Measurements from ENCODE around the gene CABLES2.
A peak's percentile ranks its signal among the peaks of the same experiment; 100 is the strongest.

CABLES2 gene

DNA sequence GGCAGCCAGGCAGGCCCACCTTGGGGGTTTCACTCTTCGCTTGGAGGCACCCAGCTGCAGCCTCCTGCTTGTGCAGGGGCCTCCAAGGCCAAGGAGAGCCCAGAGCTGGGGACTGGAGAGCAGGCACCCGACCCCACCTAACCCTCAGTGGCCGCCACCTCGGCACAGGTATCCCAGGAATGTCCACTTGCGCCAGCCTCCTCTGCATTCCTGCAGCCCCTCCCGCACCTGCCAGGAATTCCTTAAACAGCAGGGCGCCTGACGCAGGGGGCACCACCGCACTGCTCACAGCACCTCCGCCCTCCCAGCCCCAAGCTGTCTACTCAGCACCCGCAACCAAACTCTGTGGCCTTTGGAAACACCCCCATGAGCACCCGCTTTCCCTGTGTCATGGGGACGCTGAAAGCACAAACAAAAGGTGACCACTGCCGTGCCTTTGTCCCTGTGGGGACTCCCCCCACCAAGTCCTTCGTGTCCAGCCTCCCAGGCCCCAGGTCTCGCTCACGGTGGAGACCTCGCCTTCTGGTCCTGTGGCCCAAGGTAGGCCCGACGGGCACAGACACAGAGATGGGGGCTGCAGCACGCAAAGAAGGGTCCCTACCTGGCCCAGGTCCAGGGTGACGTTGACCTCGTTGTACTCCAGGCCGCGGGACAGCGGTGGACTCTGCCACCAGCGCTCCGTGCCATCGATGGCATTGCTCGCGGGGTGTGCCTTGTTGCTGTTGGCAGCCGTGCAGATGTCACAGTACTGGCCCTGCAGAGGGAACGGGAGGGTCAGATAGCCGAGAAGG is 45.1 kb downstream of the CABLES2 start:
- DNase-seq (ENCODE audit: low read depth, low spot score): no peak

DNA sequence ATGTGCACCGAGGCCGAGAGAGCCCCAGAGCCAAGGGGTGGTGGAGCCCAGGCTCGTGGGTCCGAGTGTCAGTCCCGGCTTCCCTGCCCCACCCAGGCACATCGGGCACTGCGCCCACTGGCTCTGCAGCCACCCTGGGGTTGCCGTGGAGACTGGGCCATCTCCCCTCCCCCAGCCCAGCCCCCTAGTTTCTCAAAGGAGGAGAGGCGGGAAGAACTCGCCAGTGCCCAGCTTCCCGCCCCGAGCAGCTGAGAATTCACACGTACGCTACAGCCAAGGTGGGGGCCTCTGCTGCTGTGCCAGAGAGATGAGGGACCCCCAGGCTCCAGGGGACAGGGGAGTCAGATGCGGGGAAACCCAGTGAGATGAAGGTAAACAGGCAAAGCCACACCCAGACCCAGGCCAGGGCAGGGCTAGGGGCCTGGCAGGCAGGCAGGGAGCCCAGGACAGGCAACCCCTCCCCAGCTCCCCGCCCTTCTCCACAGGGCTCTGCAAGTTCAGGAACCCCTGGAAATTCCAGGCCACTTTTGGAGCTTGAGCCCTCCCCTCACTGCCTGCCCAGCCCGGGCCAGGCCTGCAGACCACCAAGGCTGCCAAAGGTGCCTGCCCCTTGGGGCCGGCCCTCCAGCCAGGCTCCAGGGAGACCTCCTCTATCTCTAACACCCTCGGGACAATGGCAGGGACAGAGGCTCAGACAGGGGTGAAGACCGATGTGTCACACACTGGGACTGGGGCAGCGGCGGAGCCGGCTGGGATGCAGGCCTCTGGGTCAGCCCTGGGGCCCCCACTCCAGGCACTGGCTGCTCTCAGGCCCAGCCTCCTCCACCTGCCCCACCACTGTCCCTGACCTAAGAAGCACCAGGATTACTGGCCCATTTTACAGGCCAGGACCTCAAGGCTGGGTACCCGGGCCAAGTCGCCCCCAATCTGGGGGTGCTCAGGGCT is 46.0 kb downstream of the CABLES2 start:
- no peak for DNase-seq (ENCODE audit: low read depth, low spot score)

DNA sequence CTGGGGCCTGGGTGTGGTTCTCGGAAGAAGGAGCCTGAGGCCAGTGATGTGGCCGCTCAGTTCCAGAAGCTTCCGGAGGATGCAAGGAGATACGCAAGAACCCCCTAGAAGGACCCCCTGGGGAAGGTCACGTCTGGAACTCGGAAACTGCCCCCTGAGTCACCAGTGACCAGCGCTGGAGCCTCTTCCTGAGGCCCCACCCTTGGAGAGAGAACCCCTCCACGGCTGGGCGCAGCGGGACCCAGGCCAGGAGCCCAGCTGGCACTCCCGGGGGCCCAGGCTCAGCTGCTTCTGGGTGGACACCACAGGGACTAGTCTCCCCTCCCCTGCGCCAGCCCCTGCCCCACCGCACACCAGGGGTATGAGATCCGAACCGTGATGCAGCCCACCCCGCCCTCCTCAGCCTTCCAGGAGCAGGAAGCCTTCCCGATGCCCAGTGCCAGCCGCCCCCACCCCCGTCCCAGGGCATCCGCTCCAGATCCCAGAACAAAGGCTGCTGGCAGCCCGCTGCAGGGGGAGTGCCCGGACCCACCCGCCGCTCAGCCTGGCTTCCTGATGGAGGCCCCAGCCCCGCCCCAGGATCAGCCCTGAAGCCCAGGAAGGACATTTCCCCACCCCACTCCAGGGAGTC is 47.5 kb downstream of the CABLES2 start:
- DNase-seq (ENCODE audit: low read depth, low spot score): no peak

DNA sequence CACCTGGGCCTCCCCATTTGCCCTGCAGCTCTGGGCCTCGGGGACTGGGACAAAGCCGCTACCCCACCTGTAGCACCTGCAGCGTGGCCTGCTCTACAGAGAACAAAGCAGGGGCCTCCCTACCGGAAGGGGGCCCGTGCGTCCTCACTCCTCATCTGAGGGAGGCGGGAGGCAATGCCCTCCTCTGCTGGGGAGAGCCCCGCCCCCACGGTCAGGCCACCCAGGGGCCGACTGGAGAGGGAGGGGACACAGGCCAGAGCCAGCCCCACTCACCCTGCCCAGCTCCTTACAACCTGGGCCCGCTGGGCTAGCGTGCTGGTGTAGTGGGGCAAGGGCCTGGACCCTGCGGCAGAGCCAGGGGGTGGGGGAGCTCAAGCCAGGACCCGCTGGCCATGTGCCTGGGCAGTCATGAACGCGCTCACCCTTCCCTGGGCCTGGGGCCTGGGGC is 48.0 kb downstream of the CABLES2 start:
- DNase-seq (ENCODE audit: low read depth, low spot score): no peak

DNA sequence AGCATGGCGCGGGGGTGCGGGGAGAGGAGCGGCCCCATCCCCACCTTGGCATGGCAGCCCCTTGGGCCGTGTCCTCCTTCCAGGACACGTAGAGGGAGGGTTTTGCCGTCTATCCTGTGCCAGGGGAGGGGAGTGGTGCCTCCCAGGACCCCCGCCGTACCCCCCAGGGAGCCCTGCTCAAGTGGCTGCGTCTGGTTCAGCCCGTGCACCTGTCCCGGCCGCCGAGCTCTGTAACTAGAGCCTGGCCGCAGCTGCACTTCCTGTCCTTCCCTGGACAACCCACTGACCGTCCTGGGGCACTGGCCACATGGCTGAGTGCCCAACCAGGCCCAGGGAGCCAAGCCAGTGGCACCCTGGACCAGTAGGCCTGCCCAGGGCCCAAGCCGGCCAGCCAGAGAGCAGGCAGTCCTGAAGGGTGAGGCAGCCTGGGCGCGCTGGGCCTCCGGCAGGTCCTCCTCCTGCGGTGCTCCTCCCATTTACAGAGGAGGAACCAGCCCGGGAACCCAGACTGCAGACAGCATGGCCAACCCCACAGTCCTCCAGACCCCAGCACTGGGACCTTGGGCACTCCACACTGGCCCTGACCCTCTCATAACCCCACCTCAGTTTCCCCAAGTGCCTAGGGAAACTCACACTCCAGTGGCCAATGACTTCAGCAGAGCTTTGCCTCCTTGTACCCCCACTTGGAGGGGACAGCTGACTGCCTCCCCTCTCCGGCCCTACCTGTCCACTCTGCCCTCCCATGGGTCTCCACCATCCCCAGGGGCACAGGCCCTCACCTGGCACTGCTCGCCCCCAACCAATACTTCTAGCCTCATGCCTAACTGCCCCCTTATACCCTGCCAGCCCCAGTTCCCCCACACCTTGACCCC is 48.7 kb downstream of the CABLES2 start:
- DNase-seq (ENCODE audit: low read depth, low spot score): no peak

DNA sequence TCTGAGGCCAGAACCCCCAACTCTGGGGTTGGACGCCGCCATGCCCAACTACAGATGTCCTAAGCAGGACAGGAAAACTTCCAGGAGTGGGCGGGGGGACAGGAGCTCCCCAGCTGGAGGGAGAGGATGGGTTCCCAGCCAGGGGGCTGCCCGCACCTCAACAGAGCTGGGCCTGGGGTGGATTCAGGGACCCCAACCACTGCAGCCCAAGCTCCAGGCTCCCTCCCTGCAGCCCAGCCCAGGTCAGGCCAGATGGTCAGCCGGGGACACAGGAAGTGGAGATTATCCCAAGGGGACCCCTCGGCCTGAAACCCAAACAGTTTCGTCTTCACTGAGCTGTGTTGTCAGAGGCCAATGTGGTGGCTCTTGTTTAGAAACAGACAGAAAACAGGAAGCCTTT is 49.4 kb downstream of the CABLES2 start:
- no peak for DNase-seq (ENCODE audit: low read depth, low spot score)

DNA sequence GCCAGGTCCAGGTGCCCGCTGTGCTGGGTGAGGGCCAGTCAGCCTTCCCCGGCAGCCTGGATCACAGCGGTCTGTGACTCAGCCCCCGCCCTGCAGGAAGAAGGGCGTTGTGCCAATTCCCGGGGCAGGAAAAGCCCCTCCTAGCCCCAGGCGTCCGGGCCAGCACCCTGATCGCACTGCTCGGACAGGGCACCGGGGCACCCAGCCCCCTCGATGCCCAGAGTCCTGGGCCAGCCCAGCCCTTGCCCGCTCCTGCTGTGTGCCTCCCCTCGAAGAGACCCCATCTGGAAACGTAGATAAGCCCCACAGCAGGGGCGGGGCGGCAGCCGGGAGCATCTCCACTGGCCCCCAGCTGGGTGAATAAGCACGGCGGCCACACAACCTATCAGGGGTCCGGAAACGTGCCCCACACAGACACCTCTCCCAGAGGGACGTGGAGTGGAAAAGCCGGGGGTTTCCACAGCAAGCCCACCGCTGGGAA is 49.9 kb downstream of the CABLES2 start:
- DNase-seq (ENCODE audit: low read depth, low spot score): peak; percentile 82

DNA sequence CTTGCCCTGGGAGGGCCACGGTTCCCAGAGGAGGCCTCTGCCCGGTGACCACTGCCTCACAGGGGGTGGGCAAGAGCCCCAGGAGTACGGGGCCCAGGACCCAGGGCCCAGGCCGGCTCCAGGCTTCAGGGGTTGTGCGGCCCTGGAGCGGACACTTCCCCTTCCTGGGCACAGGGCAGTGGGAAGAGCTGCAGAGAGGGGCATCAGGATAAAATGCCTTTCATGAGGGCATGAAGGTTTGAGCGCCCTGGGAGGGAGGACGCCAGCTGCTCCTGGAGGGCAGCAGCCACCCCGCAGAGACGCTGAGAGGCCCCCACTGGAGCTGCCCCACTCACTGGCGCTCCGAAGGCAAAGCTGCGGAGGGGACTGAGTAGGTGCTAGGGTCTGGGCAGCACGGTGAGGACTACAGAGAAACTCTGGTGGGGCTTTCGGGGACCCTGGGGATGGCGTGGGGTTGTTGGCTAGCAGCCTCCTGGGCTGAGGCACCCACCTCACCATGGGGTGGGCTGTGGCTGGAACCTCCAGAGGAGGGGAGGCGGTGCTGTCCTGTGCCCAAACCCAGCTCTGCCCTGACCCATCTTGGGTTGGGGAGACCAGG is 50.4 kb downstream of the CABLES2 start:
- no peak for DNase-seq (ENCODE audit: low read depth, low spot score)

DNA sequence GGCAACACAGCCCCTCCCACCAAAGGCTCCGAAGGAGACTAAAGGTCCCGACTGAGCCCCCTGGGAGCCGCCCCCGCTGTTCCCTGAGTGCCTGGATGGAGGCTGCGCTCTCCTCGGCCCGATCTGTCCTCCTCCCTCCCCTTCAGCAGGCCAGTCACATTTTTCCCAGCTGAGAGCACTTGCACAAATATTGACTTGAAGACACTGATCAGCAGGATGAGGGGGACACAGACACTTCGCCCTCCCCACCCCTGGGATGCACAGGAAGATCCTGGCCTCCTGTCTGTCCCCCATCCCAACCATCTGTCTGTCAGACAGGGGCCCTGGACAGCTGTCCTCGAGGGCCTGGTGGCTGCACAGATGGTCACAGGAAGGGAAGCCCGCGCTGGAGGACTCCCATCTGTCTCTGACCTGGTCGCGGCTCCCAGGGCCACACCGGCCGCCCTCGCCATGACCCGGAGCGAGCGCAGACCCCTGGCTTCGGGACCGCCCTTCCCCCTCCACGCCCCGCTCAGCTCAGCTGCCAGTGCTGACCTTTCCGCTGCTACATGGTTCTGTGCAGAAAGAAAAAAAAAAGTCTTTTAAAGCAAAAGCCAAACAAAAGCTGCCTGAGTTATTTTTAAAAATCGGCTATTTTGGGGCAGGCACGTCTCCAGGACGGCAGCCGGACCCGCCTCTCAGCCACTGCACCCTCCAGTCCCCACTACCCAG is 51.1 kb downstream of the CABLES2 start:
- peak; percentile 57 for DNase-seq (ENCODE audit: low read depth, low spot score)

DNA sequence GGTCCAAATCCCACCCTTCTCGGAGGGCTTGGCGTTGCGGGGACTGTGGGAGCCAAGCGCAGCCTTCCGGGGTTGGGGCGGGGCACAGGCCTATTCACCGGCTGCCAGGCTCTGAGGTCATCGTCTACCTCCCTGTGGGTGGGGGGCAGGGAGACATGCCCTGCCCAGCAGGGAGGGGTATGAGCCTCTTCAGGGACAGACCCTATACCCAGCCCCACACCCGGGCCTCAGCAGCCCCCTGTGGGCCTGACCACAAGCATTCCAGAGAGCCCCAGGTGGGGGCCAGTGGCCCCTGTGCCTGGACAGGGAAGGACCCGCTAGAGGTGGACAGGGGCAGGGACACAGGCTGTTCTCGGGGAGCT is 51.6 kb downstream of the CABLES2 start:
- DNase-seq (ENCODE audit: low read depth, low spot score): no peak

DNA sequence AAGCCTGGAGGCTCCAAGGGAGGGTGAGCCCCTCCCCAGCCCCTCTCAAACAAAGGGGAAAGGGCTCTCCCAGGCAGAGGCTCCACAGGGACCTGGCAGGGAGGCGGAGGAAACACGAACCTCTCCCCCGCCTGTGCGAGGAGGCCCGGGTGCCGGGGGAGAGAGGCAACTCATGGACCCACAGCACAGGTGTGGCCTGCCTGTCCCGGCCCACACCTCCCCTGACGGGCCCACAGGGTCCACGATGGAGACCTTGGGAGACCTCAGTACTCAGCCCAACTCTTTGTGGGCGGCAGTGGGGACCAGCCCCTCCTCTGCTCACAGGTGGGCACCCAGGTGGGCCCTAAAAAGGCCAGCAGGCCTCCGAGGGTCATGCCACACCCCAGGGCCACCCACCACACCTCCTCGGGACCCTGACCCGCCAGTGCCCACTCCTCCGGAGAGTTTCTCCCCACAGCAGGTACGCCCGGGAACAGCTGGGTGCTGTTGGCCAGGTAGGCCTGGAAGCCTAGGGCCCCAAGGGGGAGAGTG is 52.2 kb downstream of the CABLES2 start:
- DNase-seq (ENCODE audit: low read depth, low spot score): no peak

DNA sequence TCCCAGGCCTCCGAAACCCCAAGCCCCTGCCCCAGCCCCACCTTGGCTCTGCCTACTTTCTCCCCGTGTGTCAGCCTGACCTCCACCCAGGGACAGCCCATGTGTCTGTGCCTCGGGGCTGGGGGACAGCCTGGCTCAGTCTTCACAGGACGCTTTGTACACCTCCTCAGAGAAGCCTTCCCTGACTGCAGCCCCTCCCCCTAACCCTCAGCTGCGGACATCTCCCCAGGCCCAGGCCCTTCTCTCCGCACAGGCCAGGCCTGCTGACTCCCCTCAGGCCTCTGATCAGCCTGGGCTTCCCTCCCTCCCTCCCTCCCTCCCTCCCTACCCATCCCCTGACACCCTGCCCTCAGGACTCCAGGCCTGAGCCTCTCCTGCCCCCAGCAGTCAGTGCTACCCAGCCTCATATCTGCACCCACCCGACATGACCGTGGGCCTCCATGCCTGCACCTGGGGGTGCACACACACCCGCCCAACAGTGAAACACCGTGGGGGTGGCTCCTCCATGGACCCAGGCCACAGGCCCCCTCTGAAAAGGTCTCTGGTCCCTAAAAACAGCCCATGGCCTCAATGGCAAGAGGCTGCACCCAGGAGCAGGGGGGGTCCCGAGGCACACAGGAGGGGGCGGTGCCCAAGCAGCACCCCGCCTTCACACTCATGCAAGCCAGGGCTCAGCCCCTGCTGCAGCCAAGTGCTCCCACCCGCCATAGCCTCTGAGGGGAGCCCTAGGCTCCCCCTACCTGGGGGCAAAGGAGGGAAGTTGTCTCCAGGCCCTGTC is 52.9 kb downstream of the CABLES2 start:
- no peak for DNase-seq (ENCODE audit: low read depth, low spot score)

DNA sequence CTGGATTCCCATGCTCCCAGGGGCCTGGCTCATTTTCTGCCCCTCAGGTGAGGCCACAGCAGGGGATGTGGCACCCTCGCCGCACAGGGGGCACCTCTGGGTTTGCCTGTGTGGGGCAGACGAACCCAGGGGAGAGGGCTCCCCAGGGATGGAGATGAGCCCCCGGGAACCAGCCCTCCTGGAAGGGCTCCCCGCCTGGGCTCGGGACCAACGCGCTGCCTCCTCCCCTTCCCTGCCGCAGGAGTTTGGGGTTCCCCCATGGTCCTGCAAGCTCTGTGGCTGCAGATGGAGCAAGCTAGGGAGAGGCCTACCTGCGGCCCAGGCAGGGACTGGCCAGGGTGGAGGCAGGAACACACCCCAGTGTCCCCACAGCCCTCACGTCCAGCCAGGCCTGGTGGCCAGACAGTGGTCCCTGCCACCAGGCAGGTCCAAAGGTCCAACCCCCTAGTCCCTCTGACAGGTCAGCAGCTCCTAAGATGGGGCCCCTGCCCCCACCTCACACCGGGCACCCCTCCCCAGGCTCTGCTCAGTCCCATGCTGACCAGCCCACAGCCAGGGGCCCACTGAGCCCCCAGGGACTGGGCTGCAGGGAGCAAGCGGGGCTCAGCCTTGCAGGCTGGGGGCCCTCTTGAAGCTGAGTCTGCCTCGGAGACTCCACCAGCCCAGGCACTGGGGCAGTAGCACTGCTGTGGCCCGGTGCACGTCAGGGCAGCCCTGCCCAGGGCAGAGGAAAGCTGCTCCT is 53.6 kb downstream of the CABLES2 start:
- no peak for DNase-seq (ENCODE audit: low read depth, low spot score)

DNA sequence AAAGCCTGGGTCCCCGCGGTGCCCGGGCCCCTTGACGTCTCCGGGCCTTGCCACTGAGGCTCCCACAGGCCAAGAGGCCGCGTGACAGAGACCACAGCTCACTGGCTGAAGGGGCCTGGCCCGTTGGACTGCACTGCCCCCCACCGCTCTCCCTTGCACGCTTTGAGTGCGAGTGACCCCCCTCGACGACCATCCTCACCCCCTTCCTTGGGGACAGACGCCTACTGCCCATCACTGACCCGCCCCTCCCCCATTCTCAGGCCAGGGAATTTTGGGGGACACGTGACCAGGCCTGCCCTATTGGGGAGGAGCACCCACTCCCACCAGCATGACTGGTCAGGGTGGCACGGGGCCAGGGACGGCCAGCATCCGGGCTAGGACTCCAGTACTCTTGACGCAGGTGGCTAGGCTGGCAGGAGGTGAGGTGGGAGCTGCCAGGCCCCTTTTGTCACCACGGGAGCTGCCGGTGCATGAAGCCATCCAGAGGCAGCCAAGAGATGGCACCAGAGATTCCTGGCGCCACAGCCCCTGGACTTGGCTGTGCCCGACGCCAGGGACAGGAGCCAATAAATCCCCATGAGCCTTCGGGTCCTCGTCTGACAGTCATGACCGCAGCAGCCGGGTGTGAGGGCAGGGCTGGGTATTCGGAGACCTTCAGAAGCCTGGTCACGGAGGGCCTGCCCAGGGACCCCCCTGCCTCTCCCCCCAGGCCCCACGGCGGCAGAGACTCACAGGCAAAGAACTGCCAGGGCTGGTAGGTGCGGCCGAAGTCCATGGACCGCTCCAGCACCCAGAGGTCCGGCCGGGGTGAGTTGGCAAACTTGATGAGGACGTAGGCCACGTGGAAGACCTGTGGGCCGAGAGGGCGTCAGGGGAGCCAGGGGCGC is 54.4 kb downstream of the CABLES2 start:
- DNase-seq (ENCODE audit: low read depth, low spot score): no peak

DNA sequence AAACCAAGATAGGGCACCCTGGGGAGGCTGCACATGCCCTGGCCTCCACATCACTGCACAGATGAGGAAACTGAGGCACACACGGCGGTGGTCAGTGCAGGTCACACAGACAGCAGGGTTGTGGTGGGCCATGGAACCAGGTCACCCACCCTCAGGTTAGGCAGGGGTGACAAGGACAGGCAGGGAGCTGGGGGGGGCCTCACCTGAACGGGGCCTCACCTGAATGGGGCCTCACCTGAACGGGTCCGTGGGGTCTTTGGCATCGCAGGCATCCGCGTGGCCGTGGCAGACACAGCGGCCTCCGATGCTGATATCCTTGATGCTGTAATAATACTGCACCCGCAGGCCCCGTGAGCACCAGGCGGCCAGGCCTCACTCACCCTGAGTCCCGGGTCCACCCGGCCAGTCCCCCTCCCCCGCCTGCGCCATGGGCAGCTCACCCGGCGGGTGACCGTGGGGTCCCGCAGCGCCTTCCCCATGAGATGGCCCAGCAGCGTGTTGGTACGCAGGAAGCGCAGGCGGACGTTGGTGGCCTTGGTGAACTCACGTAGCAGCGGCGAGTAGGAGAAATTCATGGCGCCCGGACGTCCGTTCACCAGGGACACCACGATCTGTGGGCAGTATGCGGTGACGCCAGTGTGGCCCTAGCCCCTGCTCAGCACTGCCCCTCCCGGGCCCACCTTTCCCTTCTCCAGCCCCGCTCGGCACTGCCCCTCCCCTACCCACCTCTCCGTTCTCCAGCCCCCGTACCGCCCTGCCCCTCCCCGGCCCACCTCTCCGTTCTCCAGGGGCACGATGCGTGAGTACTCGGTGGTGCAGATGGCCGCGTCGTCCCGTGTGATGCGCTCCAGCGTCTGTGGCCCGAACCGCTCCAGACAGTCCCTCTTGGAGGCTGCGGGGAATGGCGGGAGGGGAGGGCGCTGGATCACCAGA is 55.4 kb downstream of the CABLES2 start:
- DNase-seq (ENCODE audit: low read depth, low spot score): no peak

All from brain pericyte (primary cell).